Body of pancreas (tissue), 4 donors: Measurements from ENCODE around the gene PYM1. TPM values are rescaled to one million over a fixed set of nuclear protein-coding genes. Genes with fewer than 3 reads are reported as not detected.
"Not testable (repeated sequence)": the region's sequence is repeated elsewhere in the genome, so short reads cannot be mapped to it uniquely, and the experiment has no call there.

Experiments
- ATAC-seq: fragments of 150-250 bp; one replicate; pipeline ENCODE4 v1.9.1; 2016
- DNase-seq, 4 donors: peaks; one replicate each; pipeline ENCODE4 v3.0.0-alpha.2; 2019
- H3K27ac ChIP-seq, 4 donors: fragments of 200-600 bp; sonication (generic); 1 replicate in 3 of 4; 2 replicates in 1 of 4; pipeline versions ENCODE4 v1.5.1 to v1.6.1; 2016 to 2019; ENCODE audit warnings: mild to moderate bottlenecking in 1 of 4, mixed read lengths in 1 of 4, moderate library complexity in 1 of 4
- H3K27me3 ChIP-seq, 2 donors: fragments of 200-600 bp; sonication (generic); one replicate each; pipeline ENCODE4 v1.6.0; 2016; ENCODE audit warnings: mild to moderate bottlenecking in 1 of 2
- H3K36me3 ChIP-seq, 2 donors: fragments of 200-600 bp; sonication (generic); replicated peaks in 1 of 2; 2 replicates each; pipeline ENCODE4 v1.5.1; 2016; ENCODE audit warnings: low read depth in 2 of 2; ENCODE audit not compliant: insufficient read depth in 1 of 2
- H3K4me1 ChIP-seq: fragments of 200-600 bp; sonication (generic); one replicate; pipeline ENCODE4 v1.6.0; 2016
- H3K4me3 ChIP-seq, 2 donors: fragments of 200-600 bp; sonication (generic); 1 replicate in 1 of 2; 2 replicates in 1 of 2; pipeline ENCODE4 v1.5.1; 2016 to 2019
- H3K9me3 ChIP-seq, 3 donors: fragments of 200-600 bp; sonication (generic); 1 replicate in 2 of 3; 2 replicates in 1 of 3; pipeline ENCODE4 v1.5.1; 2016
- POLR2A ChIP-seq, 3 donors: fragments of 450-650 bp; IDR thresholded peaks; one replicate each; pipeline ENCODE4 v1.6.1; 2016; ENCODE audit warnings: antibody characterized with exemption in 3 of 3, mild to moderate bottlenecking in 2 of 3
- WGBS, 2 donors: methylation state at CpG; one replicate each; pipeline ENCODE4 v1.1.5; 2017; 5-methylcytosine and 5-hydroxymethylcytosine counted together
- intact Hi-C: fragments of 100-400 bp; cut with DNase I; formaldehyde crosslinking; loops from one replicate; pipeline ENCODE4 v1.15.1; 2023
- total RNA-seq, 2 donors: library from RNA; depleted of rRNA; stranded (reverse); fragments of >200 nt; gene quantifications; one replicate each; pipeline ENCODE4 v1.1.0, GENCODE V29; 2016
- TF ChIP-seq, protein P1 (sequence below), 7 experiments: fragments of 450-650 bp in 4 of 7; fragments of 200-600 bp in 3 of 7; sonication (generic) in 3 of 7; IDR thresholded peaks; one replicate each; pipeline ENCODE4 v1.5.1; 2016 to 2019; ENCODE audit warnings: antibody characterized with exemption in 7 of 7

Gene PYM1
- total RNA-seq, 2 donors from 2014 or later, result 21.5 to 26.0 TPM

DNA sequence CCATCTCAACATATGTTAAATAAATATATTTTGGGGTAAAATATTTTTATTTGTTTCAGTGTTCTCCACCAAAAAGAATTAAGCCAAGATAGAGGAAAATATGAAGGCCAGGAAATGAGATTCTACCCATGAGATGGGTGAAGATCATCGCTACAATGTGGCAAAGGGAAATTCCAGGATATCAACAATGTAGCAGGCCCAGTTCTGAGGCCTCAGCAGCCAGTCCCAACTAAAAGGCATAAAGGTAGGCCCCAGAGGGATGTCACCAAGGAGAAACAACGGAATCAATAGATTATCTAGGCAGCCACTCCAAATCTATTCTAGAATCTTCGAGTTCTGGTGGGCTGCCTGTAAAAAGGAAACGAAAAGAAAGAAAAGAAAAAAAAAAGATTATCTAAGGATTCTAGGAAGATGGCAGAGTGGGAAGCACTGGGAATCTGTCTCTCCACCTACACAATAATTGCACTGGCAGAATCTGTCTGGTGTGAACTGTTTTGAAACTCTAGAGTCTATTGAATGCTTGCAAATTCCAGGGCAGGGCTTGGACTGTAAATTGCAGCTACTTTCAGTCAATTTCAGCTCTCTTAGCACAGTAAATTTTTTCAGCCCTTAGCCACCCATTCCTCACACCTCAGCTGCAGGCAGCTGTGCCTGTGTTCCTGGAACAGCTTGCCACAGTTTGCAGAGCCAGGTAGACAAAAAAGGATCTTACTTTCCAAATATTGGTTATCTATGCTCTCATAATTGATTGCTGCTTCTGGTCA, 51.8 kb downstream of the PYM1 start:
- ATAC-seq, result no peak
- Histone ChIP-seq H3K9me3 (no peaks in the 10 kb centered on the region), H3K27ac (no peak overlapping the region), H3K27me3 (no peaks in the 10 kb centered on the region), H3K4me3 (no peak overlapping the region), H3K4me1 (no peaks in the 10 kb centered on the region), H3K36me3 (no peaks in the 10 kb centered on the region)
- no peak for DNase-seq
- TF ChIP-seq, protein P1, sequence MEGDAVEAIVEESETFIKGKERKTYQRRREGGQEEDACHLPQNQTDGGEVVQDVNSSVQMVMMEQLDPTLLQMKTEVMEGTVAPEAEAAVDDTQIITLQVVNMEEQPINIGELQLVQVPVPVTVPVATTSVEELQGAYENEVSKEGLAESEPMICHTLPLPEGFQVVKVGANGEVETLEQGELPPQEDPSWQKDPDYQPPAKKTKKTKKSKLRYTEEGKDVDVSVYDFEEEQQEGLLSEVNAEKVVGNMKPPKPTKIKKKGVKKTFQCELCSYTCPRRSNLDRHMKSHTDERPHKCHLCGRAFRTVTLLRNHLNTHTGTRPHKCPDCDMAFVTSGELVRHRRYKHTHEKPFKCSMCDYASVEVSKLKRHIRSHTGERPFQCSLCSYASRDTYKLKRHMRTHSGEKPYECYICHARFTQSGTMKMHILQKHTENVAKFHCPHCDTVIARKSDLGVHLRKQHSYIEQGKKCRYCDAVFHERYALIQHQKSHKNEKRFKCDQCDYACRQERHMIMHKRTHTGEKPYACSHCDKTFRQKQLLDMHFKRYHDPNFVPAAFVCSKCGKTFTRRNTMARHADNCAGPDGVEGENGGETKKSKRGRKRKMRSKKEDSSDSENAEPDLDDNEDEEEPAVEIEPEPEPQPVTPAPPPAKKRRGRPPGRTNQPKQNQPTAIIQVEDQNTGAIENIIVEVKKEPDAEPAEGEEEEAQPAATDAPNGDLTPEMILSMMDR (IDR thresholded peaks at IDR 0.05), result no peak
- no peak for TF ChIP-seq POLR2A (IDR thresholded peaks at IDR 0.05)
- intact Hi-C loops, result no loop called here
- WGBS, 2 donors, result 71 to 81% methylated on average over 4 of the region's 4 CpGs

- H3K36me3 ChIP-seq, result no peaks in the 10 kb centered on the region
- WGBS, 2 donors, result 25 to 50% methylated on average over 2 of the region's 2 CpGs
- DNase-seq (peak in 1 of 4 donors; percentile 2), ATAC-seq (peak; percentile 33)
- no peaks in the 10 kb centered on the region for H3K9me3 ChIP-seq
- no peaks in the 10 kb centered on the region for H3K27me3 ChIP-seq
- H3K4me3 ChIP-seq, result no peak overlapping the region
- no peaks in the 10 kb centered on the region for H3K4me1 ChIP-seq
- TF ChIP-seq, protein P1 (IDR thresholded peaks at IDR 0.05), result no peak
- no peak for TF ChIP-seq POLR2A (IDR thresholded peaks at IDR 0.05)
- peak overlapping the region in 1 of 4 donors; percentile 6 for H3K27ac ChIP-seq
- intact Hi-C loops, result no loop called here
Observed at GRCh38 chr12:55874443-55874842, 53.3 kb downstream of the PYM1 start.

DNA sequence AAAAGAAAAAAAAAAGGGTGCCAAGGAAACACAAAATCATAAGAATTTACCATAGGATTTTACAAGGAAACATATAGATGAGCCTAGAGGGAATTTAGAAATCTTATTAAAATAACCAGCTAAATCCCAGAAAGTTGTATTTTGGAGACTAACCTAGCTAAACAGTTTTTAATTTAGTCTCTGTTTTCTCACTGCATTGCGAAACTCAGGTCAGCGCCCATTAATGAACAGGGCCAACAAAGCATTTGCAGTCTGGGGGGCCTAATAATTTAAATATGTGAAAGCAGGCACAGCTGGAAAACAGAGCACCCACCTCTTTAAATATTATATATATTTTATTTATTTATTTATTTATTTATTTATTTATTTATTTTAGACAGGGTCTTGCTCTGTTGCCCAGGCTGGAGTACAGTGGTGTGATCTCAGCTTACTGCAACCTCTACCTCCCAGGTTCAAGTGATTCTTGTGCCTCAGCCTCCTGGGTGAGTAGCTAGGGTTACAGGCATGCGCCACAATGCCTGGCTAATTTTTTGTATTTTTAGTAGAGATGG, 61.2 kb downstream of the PYM1 start:
- H3K9me3 ChIP-seq, H3K27ac ChIP-seq, H3K4me3 ChIP-seq, DNase-seq, H3K36me3 ChIP-seq, H3K4me1 ChIP-seq, intact Hi-C loops, ATAC-seq, H3K27me3 ChIP-seq: not testable (repeated sequence)
- WGBS, 2 donors, result 98 to 99% methylated on average over 3 of the region's 3 CpGs

- no peaks in the 10 kb centered on the region for H3K4me1 ChIP-seq
- intact Hi-C loops, result no loop called here
- no peaks in the 10 kb centered on the region for H3K27me3 ChIP-seq
- TF ChIP-seq, protein P1 (IDR thresholded peaks at IDR 0.05), result no peak
- H3K9me3 ChIP-seq, result no peaks in the 10 kb centered on the region
- ATAC-seq (no peak), DNase-seq (no peak)
- H3K4me3 ChIP-seq, result no peak overlapping the region
- no peak overlapping the region for H3K27ac ChIP-seq
- WGBS, 2 donors, result 75 to 88% methylated on average over 2 of the region's 2 CpGs
- no peaks in the 10 kb centered on the region for H3K36me3 ChIP-seq
Observed at GRCh38 chr12:55865327-55865726, 62.4 kb downstream of the PYM1 start.

DNA sequence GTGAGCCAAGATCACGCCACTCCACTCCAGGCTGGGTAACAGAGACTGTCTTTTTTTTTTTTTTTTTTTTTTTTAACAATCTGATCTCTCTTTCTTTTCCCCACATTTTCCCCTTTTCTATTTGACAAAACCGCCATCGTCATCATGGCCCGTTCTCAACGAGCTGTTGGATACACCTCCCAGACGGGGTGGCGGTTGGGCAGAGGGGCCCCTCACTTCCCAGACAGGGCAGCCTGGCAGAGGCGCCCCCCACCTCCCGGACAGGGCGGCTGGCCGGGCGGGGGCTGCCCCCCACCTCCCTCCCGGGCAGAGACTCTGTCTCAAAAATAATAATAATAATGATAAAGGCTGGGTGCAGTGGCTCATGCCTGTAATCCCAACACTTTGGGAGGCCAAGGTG, 64.8 kb downstream of the PYM1 start:
- DNase-seq, H3K4me1 ChIP-seq, ATAC-seq, H3K4me3 ChIP-seq, H3K36me3 ChIP-seq, H3K27ac ChIP-seq, H3K9me3 ChIP-seq, intact Hi-C loops, H3K27me3 ChIP-seq: not testable (repeated sequence)
- WGBS, 2 donors, result 88 to 94% methylated on average over 9 to 11 of the region's 13 CpGs

- intact Hi-C loops, result no loop called here
- Histone ChIP-seq H3K36me3 (no peaks in the 10 kb centered on the region), H3K4me1 (no peaks in the 10 kb centered on the region), H3K27ac (no peak overlapping the region), H3K27me3 (no peaks in the 10 kb centered on the region), H3K4me3 (no peak overlapping the region), H3K9me3 (no peaks in the 10 kb centered on the region)
- ATAC-seq (no peak), DNase-seq (no peak)
- TF ChIP-seq, protein P1 (IDR thresholded peaks at IDR 0.05), result no peak
- no peak for TF ChIP-seq POLR2A (IDR thresholded peaks at IDR 0.05)
Observed at GRCh38 chr12:55862286-55862685, 65.4 kb downstream of the PYM1 start.
